H1 (cell line): ENCODE measurements around the gene SNTG2. TPM values are rescaled to one million over a fixed set of nuclear protein-coding genes. Genes with fewer than 3 reads are reported as not detected.

Source experiments
- CTCF ChIA-PET: fragments of 300-600 bp; sonication (Branson Sonifier 250); formaldehyde crosslinking; loops from one replicate; lab custom pipeline; 2021; ENCODE audit not compliant: partially characterized antibody; lab: Charles Lee
- POLR2A ChIA-PET: fragments of 300-600 bp; sonication (Branson Sonifier 250); formaldehyde crosslinking; loops from one replicate; lab custom pipeline; 2021; ENCODE audit warnings: inconsistent platforms; ENCODE audit not compliant: partially characterized antibody; lab: Charles Lee
- DNase-seq, 2 experiments: peaks; one replicate each; pipeline versions ENCODE4 v3.0.0 to v3.0.0-alpha.2; 2010 to 2022; ENCODE audit warnings: low spot score in 2 of 2, low read depth in 1 of 2, mixed read lengths in 1 of 2
- FAIRE-seq: peaks from 2 replicates; lab custom pipeline; 2011; peaks lifted over from hg19 to GRCh38; lab: Jason Lieb, UNC
- H2AFZ ChIP-seq: 2 replicates; pipeline ENCODE4 v1.8.1; 2012; ENCODE audit warnings: low read length, inconsistent platforms
- H2AK5ac ChIP-seq: 2 replicates; pipeline ENCODE4 v1.6.1; 2013; ENCODE audit warnings: low read depth, low read length
- H2BK120ac ChIP-seq: replicated peaks from 2 replicates; pipeline ENCODE3; 2013; ENCODE audit warnings: low read depth, low read length, inconsistent platforms
- H2BK12ac ChIP-seq: 2 replicates; pipeline ENCODE4 v1.6.1; 2013; ENCODE audit warnings: low read depth, low read length
- H2BK15ac ChIP-seq: 2 replicates; pipeline ENCODE4 v1.6.1; 2013; ENCODE audit warnings: low read length
- H2BK20ac ChIP-seq: 2 replicates; pipeline ENCODE4 v1.6.1; 2013; ENCODE audit warnings: low read length
- H2BK5ac ChIP-seq: 2 replicates; pipeline ENCODE4 v1.6.1; 2013; ENCODE audit warnings: low read depth, low read length
- H3K14ac ChIP-seq: 2 replicates; pipeline ENCODE4 v1.6.1; 2013; ENCODE audit warnings: inconsistent platforms; ENCODE audit not compliant: insufficient read length
- H3K18ac ChIP-seq: 2 replicates; pipeline ENCODE4 v1.6.1; 2013; ENCODE audit warnings: low read length; ENCODE audit errors: extremely low read depth
- H3K23ac ChIP-seq: 2 replicates; pipeline ENCODE4 v1.6.1; 2013; ENCODE audit warnings: inconsistent platforms; ENCODE audit not compliant: insufficient read length
- H3K23me2 ChIP-seq: 2 replicates; pipeline ENCODE4 v1.6.1; 2013; ENCODE audit warnings: low read depth, low read length
- H3K27ac ChIP-seq: 2 replicates; pipeline ENCODE4 v1.6.1; 2011; ENCODE audit warnings: low read depth, low read length, inconsistent platforms
- H3K27me3 ChIP-seq, 4 experiments: replicated peaks in 1 of 4; 1 replicate in 1 of 4; 2 replicates in 3 of 4; pipeline versions ENCODE4 v1.6.1 to v1.8.1; 2011 to 2013; ENCODE audit warnings: low read length in 3 of 4, mild to moderate bottlenecking in 3 of 4, inconsistent platforms in 2 of 4, mixed read lengths in 2 of 4, moderate library complexity in 1 of 4; ENCODE audit not compliant: control insufficient read depth in 3 of 4, insufficient read depth in 3 of 4; ENCODE audit errors: extremely low read depth in 1 of 4
- H3K36me3 ChIP-seq, 4 experiments: 2 replicates each; pipeline versions ENCODE4 v1.6.1 to v1.8.1; 2011 to 2013; ENCODE audit warnings: mild to moderate bottlenecking in 4 of 4, low read length in 3 of 4, moderate library complexity in 2 of 4, control low read depth in 1 of 4, inconsistent platforms in 1 of 4; ENCODE audit not compliant: insufficient read depth in 4 of 4, control insufficient read depth in 2 of 4
- H3K4ac ChIP-seq: replicated peaks from 2 replicates; pipeline ENCODE3; 2013; ENCODE audit warnings: low read length, low read depth, mixed read lengths, inconsistent platforms; ENCODE audit not compliant: insufficient read length
- H3K4me1 ChIP-seq, 4 experiments: replicated peaks in 1 of 4; 1 replicate in 1 of 4; 2 replicates in 3 of 4; pipeline versions ENCODE4 v1.6.1 to v1.8.1; 2011 to 2013; ENCODE audit warnings: low read length in 3 of 4, inconsistent platforms in 2 of 4, mixed read lengths in 1 of 4; ENCODE audit not compliant: insufficient read depth in 4 of 4, control insufficient read depth in 3 of 4
- H3K4me2 ChIP-seq, 2 experiments: 2 replicates each; pipeline versions ENCODE4 v1.6.1 to v1.8.1; 2011 to 2013; ENCODE audit warnings: low read depth in 2 of 2, low read length in 2 of 2, control low read depth in 1 of 2, inconsistent platforms in 1 of 2, mild to moderate bottlenecking in 1 of 2; ENCODE audit not compliant: insufficient read depth in 1 of 2
- H3K4me3 ChIP-seq, 4 experiments: fragments of 200-600, 300-600 bp in 1 of 4; sonication (generic), shearing (Covaris generic), sonication (Bioruptor Twin) in 1 of 4; 2 replicates each; pipeline versions ENCODE4 v1.5.1 to v1.8.1; 2011 to 2016; ENCODE audit warnings: low read length in 4 of 4, low read depth in 3 of 4, control low read depth in 2 of 4, inconsistent platforms in 2 of 4, mild to moderate bottlenecking in 2 of 4, mixed read lengths in 1 of 4, moderate library complexity in 1 of 4; ENCODE audit not compliant: insufficient read depth in 2 of 4; ENCODE audit errors: extremely low read depth in 1 of 4
- H3K56ac ChIP-seq: replicated peaks from 2 replicates; pipeline ENCODE3; 2013; ENCODE audit warnings: low read depth, mild to moderate bottlenecking, mixed read lengths, low read length, inconsistent platforms; ENCODE audit not compliant: insufficient read length
- H3K79me1 ChIP-seq: 2 replicates; pipeline ENCODE4 v1.6.1; 2013; ENCODE audit warnings: low read depth, low read length, control low read depth
- H3K79me2 ChIP-seq, 2 experiments: 2 replicates each; pipeline versions ENCODE4 v1.6.1 to v1.8.1; 2012 to 2013; ENCODE audit warnings: low read length in 2 of 2, mild to moderate bottlenecking in 2 of 2, inconsistent platforms in 1 of 2; ENCODE audit not compliant: insufficient read depth in 2 of 2, control insufficient read depth in 1 of 2
- H3K9ac ChIP-seq, 4 experiments: replicated peaks in 1 of 4; 1 replicate in 1 of 4; 2 replicates in 3 of 4; pipeline versions ENCODE4 v1.6.1 to v1.8.1; 2011 to 2013; ENCODE audit warnings: low read depth in 3 of 4, low read length in 3 of 4, control low read depth in 2 of 4, mild to moderate bottlenecking in 2 of 4, moderate library complexity in 2 of 4, inconsistent platforms in 1 of 4; ENCODE audit errors: extremely low read depth in 1 of 4
- H3K9me3 ChIP-seq, 2 experiments: 2 replicates each; pipeline versions ENCODE4 v1.6.1 to v1.8.1; 2012 to 2013; ENCODE audit warnings: mild to moderate bottlenecking in 2 of 2, moderate library complexity in 2 of 2, control low read depth in 1 of 2, inconsistent platforms in 1 of 2, low read depth in 1 of 2, low read length in 1 of 2, mixed read lengths in 1 of 2; ENCODE audit not compliant: insufficient read depth in 2 of 2
- H4K20me1 ChIP-seq, 2 experiments: replicated peaks in 1 of 2; 2 replicates each; pipeline versions ENCODE3 to v1.8.1; 2011 to 2013; ENCODE audit warnings: inconsistent platforms in 2 of 2, low read length in 2 of 2, mild to moderate bottlenecking in 1 of 2; ENCODE audit not compliant: insufficient read depth in 2 of 2, control insufficient read depth in 1 of 2
- H4K5ac ChIP-seq: 2 replicates; pipeline ENCODE4 v1.6.1; 2013; ENCODE audit warnings: low read length, low read depth, mixed read lengths, inconsistent platforms; ENCODE audit not compliant: insufficient read length
- H4K8ac ChIP-seq: 2 replicates; pipeline ENCODE4 v1.8.0; 2013; ENCODE audit warnings: mild to moderate bottlenecking, moderate library complexity, low read length, inconsistent platforms; ENCODE audit not compliant: insufficient read depth; ENCODE audit errors: extremely low read depth
- H4K91ac ChIP-seq: replicated peaks from 2 replicates; pipeline ENCODE3; 2013; ENCODE audit warnings: low read length, mixed read lengths, inconsistent platforms; ENCODE audit not compliant: insufficient read length
- HDAC6 ChIP-seq: IDR thresholded peaks from one replicate; pipeline ENCODE4 v1.7.1; 2012; ENCODE audit warnings: low read depth, mild to moderate bottlenecking, inconsistent platforms, low read length, moderate library complexity
- RAD21 ChIP-seq, 2 experiments: IDR thresholded peaks in 1 of 2; conservative IDR thresholded peaks in 1 of 2; 2 replicates each; pipeline ENCODE4 v1.6.1; 2011; ENCODE audit warnings: low read depth in 2 of 2, low read length in 2 of 2, improper control_type of control experiment in 1 of 2, inconsistent platforms in 1 of 2, mild to moderate bottlenecking in 1 of 2, moderate library complexity in 1 of 2
- WGBS, 2 experiments: shearing (Covaris generic) in 1 of 2; methylation state at CpG; one replicate each; pipeline versions ENCODE4 v1.1.6 to v1.1.7; 2013 to 2015; ENCODE audit warnings: low lambda C conversion rate in 2 of 2, mixed read lengths in 2 of 2, inconsistent platforms in 1 of 2, low coverage in 1 of 2, missing lambda C conversion rate in 1 of 2; ENCODE audit not compliant: insufficient replicate concordance in 2 of 2, insufficient coverage in 1 of 2, insufficient read length in 1 of 2; ENCODE audit errors: extremely low coverage in 1 of 2, missing lambda C conversion rate in 1 of 2; 5-methylcytosine and 5-hydroxymethylcytosine counted together
- polyA plus RNA-seq, 7 experiments: library from polyadenylated mRNA; depleted of rRNA in 3 of 7; stranded (reverse) in 5 of 7; unstranded in 2 of 7; fragments of >200 nt in 5 of 7; fragments of 200-250 nt in 2 of 7; gene quantifications; 1 replicate in 5 of 7; 2 replicates in 1 of 7; 4 replicates in 1 of 7; pipeline versions ENCODE4 v1.2.1 to v1.2.3, GENCODE V29; 2011 to 2013; ENCODE audit warnings: missing spikeins in 2 of 7, mixed read lengths in 2 of 7
- total RNA-seq: library from RNA; stranded (reverse); fragmentation: NEBNext Ultra II Directional; extraction: Animal tissue kit (Norgen Biotek cat#: 25700); gene quantifications from 2 replicates; pipeline ENCODE4 v1.2.1, GENCODE V29; 2021

The SNTG2 gene
- total and polyA plus RNA-seq, 2 of the 8 experiments (the other 6 are each of a cell fraction or from before 2014, with no cell fraction given), result 6.6 to 18.1 TPM

GRCh38 chr2:953975-954686, 3.5 kb downstream of the SNTG2 start:
- no peak overlapping the region for H3K27ac ChIP-seq
- no peak overlapping the region for H2BK120ac ChIP-seq
- H3K79me1 ChIP-seq, result peaks cover 2% of the 10 kb centered on the region; the same call in 1 of the 2 replicates
- H3K18ac ChIP-seq, result no peak overlapping the region
- H2BK5ac ChIP-seq, result no peak overlapping the region
- peaks cover 4 to 26% (median 14%) of the 10 kb centered on the region in 4 experiments for H3K4me1 ChIP-seq
- no peak overlapping the region for H2AFZ ChIP-seq
- POLR2A ChIA-PET, result no interaction called here
- no peak overlapping the region for H3K4me3 ChIP-seq
- H3K56ac ChIP-seq, result no peak overlapping the region
- H3K36me3 ChIP-seq, result no peaks in the 10 kb centered on the region
- no peak for TF ChIP-seq HDAC6
- peak; percentile 32 for TF ChIP-seq RAD21 (IDR thresholded peaks at IDR 0.05 in 1 of 2, conservative IDR thresholded peaks at IDR 0.05 in 1 of 2; ENCODE audit: low read depth in 2 of 2, low read length in 2 of 2)
- TF ChIP-seq, all 59 proteins: peak for 1
- Histone ChIP-seq H2BK15ac (no peak overlapping the region), H3K23ac (no peak overlapping the region), H4K91ac (no peak overlapping the region), H4K5ac (no peak overlapping the region), H3K4ac (peak overlapping the region; percentile 36), H3K27me3 (peaks cover 0 to 4% (median 0%) of the 10 kb centered on the region in 4 experiments; a peak in 2 of 7 replicates), H3K23me2 (peaks cover 12% of the 10 kb centered on the region), H4K20me1 (peaks cover 10 to 22% of the 10 kb centered on the region in 2 experiments), H3K4me2 (peak overlapping the region in 1 of 2 experiments; percentile 72; a peak in 1 of 4 replicates), H2BK20ac (no peak overlapping the region), H3K9ac (no peak overlapping the region), H2AK5ac (no peak overlapping the region), H2BK12ac (no peak overlapping the region), H3K9me3 (no peaks in the 10 kb centered on the region), H4K8ac (no peak overlapping the region), H3K14ac (no peak overlapping the region), H3K79me2 (peaks cover 18 to 77% of the 10 kb centered on the region in 2 experiments)
- FAIRE-seq (peak; percentile 73), DNase-seq (no peak)
- CTCF ChIA-PET, result interaction anchor here (0.9 to 2.1 kb wide), 7 partner anchors 15 to 187 kb away, joined by 3 to 9 read pairs (median 3); no protein-coding TSS in a partner anchor
- 89% methylated on average over 13 of the region's 13 CpGs; no CpG with 5 or more reads in 1 of the 2 experiments for WGBS, 2 experiments
